Melanocyte of skin (primary cell): ENCODE data around the gene ZNF597. TPM values are rescaled to one million over a fixed set of nuclear protein-coding genes. Genes with fewer than 3 reads are reported as not detected.

Source experiments
- small RNA-seq, 2 donors: library from RNA; depleted of rRNA; stranded (forward); fragments of <200 nt; gene quantifications; one replicate each; pipeline ENCODE3, GENCODE V24; 2012
- total RNA-seq, 2 donors: library from RNA; depleted of rRNA; stranded (reverse); fragments of >200 nt; gene quantifications; 2 replicates each; pipeline ENCODE4 v1.2.3, GENCODE V29; 2012

ZNF597 gene, protein sequence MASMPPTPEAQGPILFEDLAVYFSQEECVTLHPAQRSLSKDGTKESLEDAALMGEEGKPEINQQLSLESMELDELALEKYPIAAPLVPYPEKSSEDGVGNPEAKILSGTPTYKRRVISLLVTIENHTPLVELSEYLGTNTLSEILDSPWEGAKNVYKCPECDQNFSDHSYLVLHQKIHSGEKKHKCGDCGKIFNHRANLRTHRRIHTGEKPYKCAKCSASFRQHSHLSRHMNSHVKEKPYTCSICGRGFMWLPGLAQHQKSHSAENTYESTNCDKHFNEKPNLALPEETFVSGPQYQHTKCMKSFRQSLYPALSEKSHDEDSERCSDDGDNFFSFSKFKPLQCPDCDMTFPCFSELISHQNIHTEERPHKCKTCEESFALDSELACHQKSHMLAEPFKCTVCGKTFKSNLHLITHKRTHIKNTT
- total RNA-seq: 1 to 10 TPM; 2.1 to 2.7 TPM

DNA sequence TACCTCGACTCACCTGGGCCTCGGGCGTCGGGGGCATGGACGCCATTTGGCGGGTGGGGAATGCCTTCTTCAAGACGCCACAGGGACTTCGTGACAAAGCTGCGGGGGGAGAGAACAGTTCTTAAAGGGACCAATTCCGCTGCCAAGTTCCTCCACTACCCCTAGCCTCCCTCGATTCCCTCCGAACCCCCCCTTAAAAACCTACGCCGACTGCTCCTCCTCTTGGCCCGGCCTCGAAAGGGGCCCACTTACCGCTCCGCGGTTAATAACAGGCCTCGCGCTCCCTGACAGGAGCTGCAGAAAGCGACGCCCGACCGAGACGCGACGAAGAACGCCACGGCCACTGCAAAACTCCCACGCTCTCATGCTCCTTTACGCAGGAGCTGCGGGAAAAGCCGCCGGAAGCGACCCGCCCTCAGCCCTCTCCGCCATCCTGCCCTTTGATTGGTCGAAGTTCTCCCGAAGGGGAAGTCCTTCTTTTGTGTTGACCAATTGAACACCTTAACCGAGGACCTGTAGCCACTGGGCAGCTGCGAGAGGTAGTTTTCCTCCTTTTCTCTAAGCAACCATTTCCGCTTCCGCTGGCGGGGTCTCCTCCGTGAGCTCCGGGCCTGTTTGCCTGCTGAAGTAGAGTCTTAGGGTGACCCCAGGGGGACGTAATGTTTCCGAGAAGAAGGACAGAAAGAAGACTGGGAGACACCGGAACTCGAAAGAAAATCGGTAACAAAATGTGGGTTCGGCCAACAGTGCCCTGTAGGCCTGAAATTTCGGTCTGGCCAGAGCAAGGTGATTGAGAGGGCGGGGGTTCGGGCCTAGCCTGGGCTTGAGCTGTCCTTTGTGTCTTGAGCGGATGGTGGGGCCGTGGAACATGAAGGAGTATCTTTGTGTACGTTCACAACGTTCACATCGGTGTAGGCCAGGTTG, at the start of gene ZNF597, which contains the start of gene NAA60:
TSS of gene ZNF597 (minus strand) at position 397 of the 924 bp plus-strand sequence. CDS start at position 46, 351 bp downstream.
TSS of gene NAA60 (plus strand) at position 573 of the 924 bp plus-strand sequence. CDS start 32,548 bp downstream, outside the sequence.

DNA sequence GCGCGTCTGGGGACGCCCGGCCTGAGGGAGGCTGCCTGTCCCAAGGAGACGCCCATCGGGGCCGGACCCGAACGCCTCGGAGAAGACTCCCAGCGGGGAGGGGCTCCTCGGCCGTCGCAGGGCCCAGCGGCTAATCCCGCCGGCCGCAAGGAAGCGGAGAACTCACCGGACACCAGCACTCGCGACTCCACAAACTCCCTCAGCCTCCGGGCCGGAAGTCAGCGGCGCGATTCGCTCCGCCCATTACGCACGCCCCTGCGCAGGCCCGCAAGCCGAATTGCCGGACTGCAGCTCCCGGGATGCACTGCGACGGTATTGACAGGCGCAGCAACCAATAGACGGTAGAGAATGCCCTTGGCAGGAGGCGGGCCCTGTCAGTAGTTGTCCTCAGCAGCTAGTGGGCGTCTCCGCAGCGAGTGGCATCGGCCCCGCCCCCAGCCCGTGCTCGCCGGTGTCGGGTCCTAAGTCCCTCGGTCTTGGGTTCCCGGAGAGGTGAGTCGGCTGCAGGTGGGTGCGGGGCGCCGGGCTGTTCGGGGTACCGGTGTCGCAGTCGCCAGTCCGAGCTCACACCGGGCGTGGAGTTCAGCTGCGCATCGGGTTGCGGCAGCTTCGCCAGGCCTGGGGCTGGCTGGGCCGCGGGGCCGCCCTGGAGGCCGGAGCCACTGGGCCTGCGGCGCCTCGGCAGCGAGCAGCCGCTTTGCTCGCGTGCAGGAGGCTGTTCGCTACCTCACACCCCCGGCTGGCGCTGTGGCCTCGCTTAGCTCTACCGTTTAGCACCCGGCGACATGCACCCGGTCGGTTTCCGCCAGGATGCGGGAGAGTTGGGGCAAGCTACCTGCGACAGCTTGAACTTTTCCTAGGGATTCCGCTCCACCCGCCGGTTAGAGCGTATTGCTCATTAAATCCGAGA, 42.3 kb downstream of the ZNF597 start, which contains the start of the genes ZNF174 and ZSCAN32:
TSS of gene ZNF174 (plus strand) at position 437 of the 910 bp plus-strand sequence. CDS start 790 bp downstream, outside the sequence.
TSS of gene ZSCAN32 (minus strand) at position 226 of the 910 bp plus-strand sequence. CDS start 3,447 bp downstream, outside the sequence.

Small RNA genes lying within 50 kb of the gene (small RNA-seq; reads per million reads assigned to genes)
- gene MIR6126: 0 reads per million in 2 donors

Other genes with a start within 250 kb of the ZNF597 start
- 10 to 100 TPM in 1 of 2 donors, 1 to 10 TPM in 1; 9.3 to 12.3 TPM for gene ZNF200, start 208.3 kb downstream of the ZNF597 start, total RNA-seq
- under 1 TPM; 0.33 to 0.34 TPM for gene MEFV, start 186.9 kb downstream of the ZNF597 start, total RNA-seq
- 10 to 100 TPM; 33.3 to 41.6 TPM for gene ZNF263, start 160.0 kb downstream of the ZNF597 start, total RNA-seq
- 1 to 10 TPM; 2.0 to 3.8 TPM for gene TIGD7, start 138.1 kb downstream of the ZNF597 start, total RNA-seq
- 10 to 100 TPM; 22.4 to 23.3 TPM for gene ZNF75A, start 138.0 kb downstream of the ZNF597 start, total RNA-seq
- not detected for gene OR2C1, start 87.6 kb downstream of the ZNF597 start, total RNA-seq
- 10 to 100 TPM; 10.3 to 12.0 TPM for gene ZSCAN32, start 42.5 kb downstream of the ZNF597 start, total RNA-seq
- gene ZNF174, start 42.3 kb downstream of the ZNF597 start, total RNA-seq: 10 to 100 TPM; 11.3 to 14.8 TPM
- gene NAA60, start 176 bp upstream of the ZNF597 start, total RNA-seq: 10 to 100 TPM; 18.9 to 23.0 TPM
- gene C16orf90, start 52.0 kb upstream of the ZNF597 start, total RNA-seq: not detected
- gene CLUAP1, start 57.5 kb upstream of the ZNF597 start, total RNA-seq: 10 to 100 TPM; 12.7 to 13.4 TPM
- under 1 TPM; under 0.01 TPM for gene NLRC3, start 133.9 kb upstream of the ZNF597 start, total RNA-seq
- gene SLX4, start 168.1 kb upstream of the ZNF597 start, total RNA-seq: 1 to 10 TPM; 4.8 to 8.0 TPM
- gene DNASE1, start 211.2 kb upstream of the ZNF597 start, total RNA-seq: 1 to 10 TPM; 8.3 to 10.0 TPM